ENCODE measurements around the gene COQ8B. TPM values are rescaled to one million over a fixed set of nuclear protein-coding genes. Genes with fewer than 3 reads are reported as not detected.
"Not testable (repeated sequence)": the region's sequence is repeated elsewhere in the genome, so short reads cannot be mapped to it uniquely, and the experiment has no call there.

The COQ8B gene
- total RNA-seq, 1 donor from 2014 or later, result 28.2 TPM

GRCh38 chr19:40741527-40742390 is 25.1 kb upstream of the COQ8B start:
- no peak for DNase-seq

GRCh38 chr19:40740747-40741146 is 24.1 kb upstream of the COQ8B start:
- peak; percentile 72 for DNase-seq

GRCh38 chr19:40739871-40740703 is 23.4 kb upstream of the COQ8B start:
- no peak for DNase-seq

GRCh38 chr19:40739030-40739839 is 22.5 kb upstream of the COQ8B start:
- DNase-seq, result no peak

GRCh38 chr19:40737102-40737644 is 20.5 kb upstream of the COQ8B start:
- no peak for DNase-seq

GRCh38 chr19:40736661-40737060 is 20.0 kb upstream of the COQ8B start:
- no peak for DNase-seq

- DNase-seq, result no peak
These were observed 18.5 kb upstream of the COQ8B start for GRCh38 chr19:40735013-40735771.

GRCh38 chr19:40733149-40733548 is 16.5 kb upstream of the COQ8B start:
- no peak for DNase-seq

- DNase-seq, result not testable (repeated sequence)
These were observed 15.6 kb upstream of the COQ8B start for GRCh38 chr19:40732304-40732703.

GRCh38 chr19:40730065-40730464 is 13.4 kb upstream of the COQ8B start:
- DNase-seq, result not testable (repeated sequence)

- no peak for DNase-seq
These were observed 9.6 kb upstream of the COQ8B start for GRCh38 chr19:40726279-40726678.

GRCh38 chr19:40724855-40725254 is 8.2 kb upstream of the COQ8B start:
- DNase-seq, result no peak

- no peak for DNase-seq
These were observed 7.6 kb upstream of the COQ8B start for GRCh38 chr19:40724315-40724714.

- DNase-seq, result no peak
These were observed 7.1 kb upstream of the COQ8B start for GRCh38 chr19:40723661-40724254.

- DNase-seq, result no peak
These were observed 5.4 kb upstream of the COQ8B start for GRCh38 chr19:40721936-40722661.

GRCh38 chr19:40721140-40721486 is 4.4 kb upstream of the COQ8B start:
- no peak for DNase-seq

- DNase-seq, result no peak
These were observed 2.8 kb upstream of the COQ8B start for GRCh38 chr19:40719414-40719894.

- DNase-seq, result no peak
These were observed 2.2 kb upstream of the COQ8B start for GRCh38 chr19:40718774-40719391.

GRCh38 chr19:40717880-40718773 is 1.4 kb upstream of the COQ8B start:
- DNase-seq, result no peak
